GM15510 (cell line): ENCODE results near the gene AHI1.

Experiments
- POLR2A ChIP-seq: IDR thresholded peaks from 3 replicates; pipeline ENCODE4 v1.6.1; 2011; ENCODE audit warnings: borderline replicate concordance; ENCODE audit not compliant: insufficient read length; ENCODE audit errors: extremely low read depth

The AHI1 gene

GRCh38 chr6:135270676-135271536, 226.6 kb downstream of the AHI1 start:
- no peak for TF ChIP-seq POLR2A

- no peak for TF ChIP-seq POLR2A
These were observed 228.1 kb downstream of the AHI1 start for GRCh38 chr6:135269481-135269891.

- TF ChIP-seq POLR2A: no peak
These were observed 228.8 kb downstream of the AHI1 start for GRCh38 chr6:135268740-135269139.

- TF ChIP-seq POLR2A: no peak
These were observed 229.3 kb downstream of the AHI1 start for GRCh38 chr6:135268263-135268662.

DNA sequence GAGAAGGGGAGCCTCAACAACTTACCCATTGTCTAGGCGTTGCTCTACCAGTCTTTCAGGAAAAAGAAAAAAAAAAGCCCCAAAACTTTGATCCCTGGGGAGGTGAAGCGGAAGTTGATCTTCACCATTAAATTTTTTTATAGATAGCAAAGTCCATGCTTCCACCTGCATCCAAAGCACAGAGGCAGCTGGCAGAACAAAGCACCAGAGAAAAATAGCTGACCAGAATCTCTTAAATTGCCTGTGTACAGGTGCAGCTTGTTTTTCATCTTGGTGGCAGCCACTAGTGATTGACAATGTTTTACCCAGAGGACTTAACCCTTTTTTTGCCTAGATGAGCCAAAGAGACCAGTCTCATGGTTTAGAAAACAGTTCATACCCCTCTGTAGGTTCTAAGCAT, 230.5 kb downstream of the AHI1 start:
- TF ChIP-seq POLR2A: no peak

DNA sequence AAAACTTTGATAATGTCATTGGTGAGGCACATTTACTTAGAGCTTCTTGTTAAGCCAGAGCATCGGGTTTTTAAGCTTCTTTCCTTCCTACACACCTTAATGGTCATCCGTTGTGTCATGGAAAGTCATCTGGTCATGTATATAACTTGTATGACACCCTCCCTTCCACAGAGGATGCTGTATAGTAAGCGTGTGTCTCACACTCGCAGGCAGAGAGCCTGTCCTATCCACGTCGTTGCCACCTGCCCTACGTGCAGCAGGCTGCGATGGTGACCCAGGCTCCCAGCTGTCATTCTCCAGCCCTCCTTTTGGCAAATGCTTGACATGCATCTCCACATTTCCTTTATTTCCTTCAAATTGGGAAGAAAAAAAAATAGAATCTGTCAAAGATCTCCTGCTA, 230.9 kb downstream of the AHI1 start:
- TF ChIP-seq POLR2A: no peak

DNA sequence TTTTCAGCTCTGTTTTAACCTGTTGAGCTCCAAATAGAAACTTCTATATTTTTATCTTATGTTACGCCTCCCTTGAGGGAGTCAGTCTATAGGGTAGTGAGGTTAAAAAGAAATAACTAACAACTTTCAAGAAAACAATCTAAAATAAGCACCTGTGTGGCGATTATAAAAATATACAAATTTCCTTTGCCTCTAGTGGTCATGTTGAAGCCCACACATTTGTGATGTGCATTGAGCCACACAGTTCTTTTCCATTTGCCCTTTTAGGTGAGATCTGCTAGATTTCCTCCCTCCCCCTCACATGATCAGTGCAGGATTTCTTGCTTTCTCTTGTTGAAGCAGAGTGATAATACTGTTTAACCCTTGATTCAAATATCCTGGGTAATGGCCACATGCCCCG, 232.3 kb downstream of the AHI1 start:
- no peak for TF ChIP-seq POLR2A

DNA sequence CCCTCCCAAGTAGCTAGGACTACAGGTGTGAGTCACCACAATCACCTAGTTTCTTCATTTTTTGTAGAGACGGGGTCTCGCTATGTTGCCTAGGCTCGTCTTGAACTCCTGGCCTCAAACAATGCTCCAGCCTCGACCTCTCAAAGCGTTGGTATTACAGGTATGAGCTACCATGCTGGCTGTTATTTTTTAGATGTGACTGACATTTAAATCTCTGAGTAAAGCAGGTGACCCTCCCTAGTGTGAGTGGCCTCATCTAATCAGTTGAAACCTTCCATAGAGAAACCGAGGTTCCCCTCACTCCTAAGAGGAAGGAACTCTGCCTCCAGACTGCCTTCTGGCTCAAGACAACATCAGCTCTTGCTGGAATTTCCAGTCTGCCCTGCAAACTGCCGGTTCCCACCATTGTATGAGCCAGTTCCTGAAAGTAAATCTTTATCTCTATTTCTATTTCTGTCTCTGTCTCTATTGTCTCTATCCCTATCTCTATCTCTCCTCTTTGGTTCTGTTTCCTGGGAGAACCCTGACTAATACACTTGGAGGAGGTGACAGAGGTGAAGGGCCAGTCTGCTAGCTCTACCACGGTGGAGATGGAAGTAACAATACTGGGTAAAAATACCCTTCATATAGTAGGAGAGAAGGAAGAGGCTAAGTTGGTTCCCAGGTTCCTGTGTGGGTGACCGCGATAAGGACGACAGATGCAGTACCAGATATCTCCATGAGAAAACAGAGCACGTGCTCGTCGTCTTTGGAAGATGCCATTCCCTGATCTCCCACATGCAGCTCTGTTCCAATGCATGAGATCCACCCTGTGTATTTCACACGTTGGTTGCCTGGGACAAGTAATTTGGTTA, 235.4 kb downstream of the AHI1 start:
- no peak for TF ChIP-seq POLR2A

DNA sequence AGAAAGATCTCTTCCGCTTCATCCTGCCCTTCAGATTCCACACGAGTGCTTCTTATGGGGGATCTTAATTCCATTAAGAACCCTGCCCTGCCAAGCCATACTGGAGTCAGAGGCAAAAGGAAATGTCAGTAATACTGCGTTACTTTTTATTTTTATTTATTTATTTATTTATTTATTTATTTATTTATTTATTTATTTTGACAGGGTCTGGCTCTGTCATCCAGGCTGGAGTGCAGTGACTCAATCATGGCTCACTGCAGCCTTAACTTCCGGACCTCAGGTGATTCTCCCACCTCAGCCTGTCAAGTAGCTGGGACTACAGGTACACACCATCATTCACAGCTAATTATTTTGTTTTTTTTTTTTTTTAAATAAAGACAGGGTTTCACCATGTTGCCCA, 236.9 kb downstream of the AHI1 start:
- TF ChIP-seq POLR2A: no peak

- no peak for TF ChIP-seq POLR2A
These were observed 238.6 kb downstream of the AHI1 start for GRCh38 chr6:135258970-135259369.

DNA sequence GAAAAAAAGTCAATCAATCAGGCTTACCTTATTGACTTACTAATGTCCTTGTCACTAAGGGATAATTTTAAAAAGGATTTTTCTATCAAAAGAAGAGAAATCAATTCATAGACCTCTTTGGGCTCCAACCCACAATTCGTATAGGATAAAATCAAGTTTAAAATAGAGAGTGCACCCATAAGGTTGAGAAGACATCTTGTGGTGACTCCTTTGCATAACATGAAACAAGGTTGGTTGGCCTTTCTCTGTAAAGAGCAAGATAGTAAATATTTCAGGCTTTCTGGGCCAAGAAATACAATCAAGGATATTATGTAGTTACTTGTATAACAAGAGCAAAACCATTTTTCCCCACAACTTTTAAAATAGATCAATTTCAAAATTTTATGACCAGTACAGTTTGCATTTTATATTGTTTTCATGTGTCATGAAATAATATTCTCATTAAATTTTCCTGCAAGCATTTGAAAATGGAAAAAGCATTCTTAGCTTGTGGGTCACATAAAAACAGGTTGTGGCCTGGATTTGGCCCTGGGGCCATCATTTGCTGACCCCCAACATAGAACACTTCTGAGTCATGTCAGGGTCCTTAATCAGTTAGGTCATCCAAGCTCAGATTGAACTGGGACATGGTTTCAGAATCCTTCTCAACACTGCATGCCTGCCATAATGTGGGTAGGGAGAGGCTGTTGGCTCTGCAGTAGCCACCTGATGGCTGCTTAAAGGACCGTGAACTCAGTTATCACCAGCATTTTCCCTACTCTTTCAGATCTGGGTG, 239.7 kb downstream of the AHI1 start:
- TF ChIP-seq POLR2A: no peak

DNA sequence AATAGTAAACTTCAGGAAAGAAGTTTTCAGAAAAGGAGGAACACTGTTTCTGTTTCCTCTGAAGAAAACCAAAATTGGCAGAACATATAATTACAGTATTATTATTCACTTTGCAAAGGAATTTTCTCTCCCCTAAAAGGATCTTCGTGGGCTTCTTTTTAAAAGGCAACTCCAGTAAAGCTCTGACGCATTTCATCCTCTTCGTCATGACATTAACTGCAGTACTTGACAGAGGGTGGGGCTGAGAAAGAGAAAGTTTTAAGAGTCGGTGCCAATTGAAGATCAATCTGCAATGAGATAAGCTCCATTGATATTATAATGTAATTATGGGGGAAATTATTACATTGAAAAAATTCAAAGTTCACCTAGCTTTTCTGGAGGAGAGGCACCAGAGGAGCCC, 240.7 kb downstream of the AHI1 start:
- no peak for TF ChIP-seq POLR2A

DNA sequence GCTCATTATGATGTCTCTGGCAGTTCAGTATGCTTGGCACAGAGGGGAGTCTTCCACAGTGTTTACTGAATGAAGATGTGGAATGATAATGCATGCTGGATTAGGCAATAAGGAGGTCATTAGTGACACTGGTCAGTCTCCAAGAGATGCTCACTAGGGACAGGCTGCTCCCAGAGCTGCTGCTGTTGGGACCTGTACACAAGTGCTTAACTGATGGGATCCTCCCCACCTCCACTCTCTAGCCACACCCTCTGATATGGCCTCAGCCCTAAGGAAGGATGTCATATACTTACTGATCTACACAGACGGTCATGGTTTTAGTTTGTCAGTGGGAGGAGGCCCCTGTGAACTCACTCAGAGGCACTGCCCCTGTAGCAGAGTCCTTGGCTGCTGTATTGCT, 243.1 kb downstream of the AHI1 start:
- no peak for TF ChIP-seq POLR2A

DNA sequence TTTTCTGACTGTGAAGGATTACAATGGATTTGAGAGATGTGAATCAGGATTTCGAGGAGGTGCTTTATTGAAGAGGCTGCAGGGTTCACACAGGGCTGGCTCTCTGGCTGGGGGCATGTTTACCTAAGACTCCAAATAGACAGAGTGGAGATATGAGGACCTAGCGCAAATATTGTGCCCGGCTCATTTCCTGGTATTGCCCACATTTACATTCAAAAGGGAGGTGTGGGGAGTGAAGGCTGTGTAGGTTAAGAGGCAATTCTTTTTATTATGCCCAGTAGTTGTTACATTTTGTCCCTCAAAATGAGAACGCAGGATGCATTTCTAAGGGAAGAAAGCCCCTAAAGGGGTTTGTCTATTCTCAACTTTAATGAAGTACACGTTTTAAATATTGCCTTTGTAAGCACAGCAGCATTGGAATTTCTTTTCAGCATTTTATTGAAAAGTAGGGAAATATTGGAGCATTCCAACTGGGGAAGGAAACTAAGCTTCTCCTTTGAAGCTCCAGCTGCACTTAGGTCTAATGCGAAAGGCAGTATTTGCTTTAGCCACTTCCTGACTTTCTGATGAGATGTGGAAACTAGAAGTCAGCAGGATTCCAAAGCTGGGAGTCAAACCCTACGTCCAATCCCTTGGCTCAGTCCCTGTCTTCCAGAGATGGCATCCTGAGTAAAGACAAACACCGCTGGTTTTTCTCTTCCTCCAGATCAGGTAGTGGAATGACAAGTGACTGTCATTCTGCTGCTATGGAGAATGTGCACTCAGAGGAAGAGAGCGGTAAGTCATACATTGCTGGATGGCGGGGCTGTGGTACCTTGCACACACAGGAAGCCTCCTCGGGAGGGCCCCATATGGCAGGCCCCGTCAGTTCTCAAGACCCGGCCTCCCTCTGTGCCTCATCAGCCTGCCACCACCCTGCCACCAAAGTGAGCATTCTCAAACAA, 245.8 kb downstream of the AHI1 start:
- TF ChIP-seq POLR2A: no peak
